ENCODE results near the gene PGP.
"Not testable (repeated sequence)": the region's sequence is repeated elsewhere in the genome, so short reads cannot be mapped to it uniquely, and the experiment has no call there.

The PGP gene

GRCh38 chr16:2216330-2216729 is 1.7 kb upstream of the PGP start:
- no peak for DNase-seq (ENCODE audit: low read depth in 2 of 2)

GRCh38 chr16:2213817-2214718 is 572 bp downstream of the PGP start:
- DNase-seq (ENCODE audit: low read depth in 2 of 2), result no peak

GRCh38 chr16:2212362-2213324 is 2.0 kb downstream of the PGP start:
- no peak for DNase-seq (ENCODE audit: low read depth in 2 of 2)

DNA sequence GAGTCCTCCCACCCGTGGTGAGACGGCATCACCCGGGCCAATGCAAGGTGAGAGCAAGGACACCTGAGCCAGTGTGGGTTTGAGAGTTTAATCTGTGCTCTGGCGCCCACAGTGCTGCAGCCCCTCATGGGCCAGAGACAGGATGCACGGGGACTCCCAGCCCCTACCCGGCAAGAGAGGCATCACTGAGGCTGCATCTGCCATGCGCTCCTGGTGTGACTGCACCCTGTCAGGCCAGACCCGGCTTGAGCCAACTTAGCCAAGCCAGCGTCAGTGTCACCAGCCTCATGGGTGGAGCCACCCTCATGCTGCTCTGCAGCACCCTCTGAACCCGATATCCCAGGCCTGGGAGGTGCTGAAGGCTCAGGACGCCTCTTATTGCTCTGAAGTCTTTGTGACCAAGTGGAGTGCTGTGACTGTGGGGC is 2.7 kb downstream of the PGP start:
- DNase-seq (ENCODE audit: low read depth in 2 of 2), result no peak

- DNase-seq (ENCODE audit: low read depth in 2 of 2), result no peak
Measured at GRCh38 chr16:2210386-2211365, 4.0 kb downstream of the PGP start, which contains the start of gene BRICD5. Gene BRICD5, minus strand, starts transcription at chr16:2210863. Its CDS starts 30 bp downstream, at chr16:2210833.

GRCh38 chr16:2210009-2210332 is 4.7 kb downstream of the PGP start:
- DNase-seq (ENCODE audit: low read depth in 2 of 2), result no peak

DNA sequence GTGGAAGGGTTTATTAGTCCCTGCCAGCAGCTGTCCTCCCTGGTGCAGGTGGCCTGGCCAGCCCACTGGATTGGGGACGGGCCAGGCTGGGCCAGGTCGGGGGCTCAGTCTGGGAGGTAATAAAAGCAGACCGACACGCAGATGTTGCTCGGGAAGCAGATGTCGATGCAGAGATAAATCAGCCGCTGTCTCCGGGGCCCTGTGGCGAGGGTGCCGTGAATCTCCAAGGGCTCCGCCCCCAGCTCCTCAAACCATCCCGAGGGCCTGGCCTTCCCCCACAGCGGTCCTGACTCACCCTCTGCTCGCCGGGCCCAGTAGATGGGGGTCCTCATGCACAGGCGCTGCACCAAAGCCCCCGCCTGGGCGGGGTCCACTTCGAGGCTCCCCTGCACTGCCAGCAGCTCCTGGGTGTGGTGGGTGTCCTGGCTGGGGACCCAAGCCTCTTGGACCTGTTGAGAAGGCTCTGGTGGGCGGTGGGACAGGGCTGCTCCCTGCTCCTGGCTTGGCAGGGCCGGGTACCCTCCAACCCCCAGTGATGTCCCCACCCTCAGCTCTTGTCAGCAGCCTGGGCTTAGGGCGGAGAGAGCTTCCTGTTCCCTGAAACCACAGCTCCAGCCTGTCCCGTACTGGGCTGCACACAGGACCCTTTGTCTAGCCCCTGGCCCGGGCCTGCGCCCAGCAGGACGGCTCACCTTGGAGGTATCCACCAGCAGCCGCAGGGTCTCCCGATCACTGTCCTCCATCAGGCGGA is 5.2 kb downstream of the PGP start:
- no peak for DNase-seq (ENCODE audit: low read depth in 2 of 2)

DNA sequence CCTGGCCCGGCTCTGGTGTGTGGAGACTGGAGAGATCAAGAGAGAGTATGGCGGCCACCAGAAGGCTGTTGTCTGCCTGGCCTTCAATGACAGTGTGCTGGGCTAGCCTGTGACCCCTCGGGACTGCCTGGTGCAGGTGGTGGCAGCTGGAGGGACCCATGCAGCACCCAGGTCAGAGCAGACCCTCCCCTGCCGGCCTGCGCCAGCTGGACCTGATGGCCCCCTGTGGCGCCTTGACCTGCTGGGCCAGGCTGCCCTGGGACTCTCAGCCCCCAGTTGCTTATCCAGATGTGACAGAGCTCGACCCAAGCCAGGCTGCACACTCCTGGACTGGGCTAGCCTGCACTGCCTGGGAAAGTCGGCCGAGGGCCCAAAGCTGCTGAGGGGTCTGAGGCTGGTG is 5.9 kb downstream of the PGP start:
- DNase-seq (ENCODE audit: low read depth in 2 of 2), result no peak

- DNase-seq (ENCODE audit: low read depth in 2 of 2), result no peak
Measured at GRCh38 chr16:2208308-2208707, 6.3 kb downstream of the PGP start.

GRCh38 chr16:2207872-2208271 is 6.8 kb downstream of the PGP start:
- DNase-seq (ENCODE audit: low read depth in 2 of 2), result no peak

DNA sequence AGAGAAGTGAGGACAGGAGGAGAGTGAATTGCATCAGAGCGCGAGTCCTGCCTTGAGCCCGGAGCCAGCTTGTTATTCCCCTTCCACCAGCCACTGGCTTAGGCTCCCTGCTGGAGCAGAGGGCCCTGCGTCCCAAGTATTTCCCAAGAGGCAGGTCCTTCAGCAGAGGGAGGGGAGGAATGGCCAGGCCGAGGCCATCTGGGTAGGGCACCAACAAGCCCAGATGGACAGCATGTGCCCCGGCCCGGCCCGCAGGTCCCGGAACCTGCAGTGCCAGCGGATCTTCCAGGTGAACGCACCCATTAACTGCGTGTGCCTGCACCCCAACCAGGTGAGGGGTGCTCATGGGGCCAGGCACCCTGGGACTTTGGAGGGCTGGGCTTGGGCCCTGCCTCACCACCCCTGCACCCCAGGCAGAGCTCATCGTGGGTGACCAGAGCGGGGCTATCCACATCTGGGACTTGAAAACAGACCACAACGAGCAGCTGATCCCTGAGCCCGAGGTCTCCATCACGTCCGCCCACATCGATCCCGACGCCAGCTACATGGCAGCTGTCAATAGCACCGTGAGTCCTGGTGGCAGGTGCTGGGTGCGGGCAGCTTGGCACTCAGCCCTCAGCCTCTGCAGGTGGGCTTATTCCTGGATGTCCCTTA is 7.7 kb downstream of the PGP start:
- DNase-seq (ENCODE audit: low read depth in 2 of 2), result no peak

DNA sequence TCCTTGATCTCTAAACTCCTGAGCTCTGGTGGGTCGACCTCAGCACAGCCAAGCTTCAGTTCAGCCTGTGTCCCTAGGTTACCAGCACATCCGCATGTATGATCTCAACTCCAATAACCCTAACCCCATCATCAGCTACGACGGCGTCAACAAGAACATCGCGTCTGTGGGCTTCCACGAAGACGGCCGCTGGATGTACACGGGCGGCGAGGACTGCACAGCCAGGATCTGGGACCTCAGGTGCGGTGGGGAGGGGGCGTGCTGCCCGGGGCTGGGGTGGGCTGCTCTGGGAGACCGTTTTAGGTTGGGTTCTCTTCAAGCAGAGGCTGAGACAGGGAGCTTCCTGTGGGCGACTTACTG is 8.2 kb downstream of the PGP start:
- no peak for DNase-seq (ENCODE audit: low read depth in 2 of 2)

GRCh38 chr16:2205967-2206313 is 8.7 kb downstream of the PGP start:
- DNase-seq (ENCODE audit: low read depth in 2 of 2), result no peak

DNA sequence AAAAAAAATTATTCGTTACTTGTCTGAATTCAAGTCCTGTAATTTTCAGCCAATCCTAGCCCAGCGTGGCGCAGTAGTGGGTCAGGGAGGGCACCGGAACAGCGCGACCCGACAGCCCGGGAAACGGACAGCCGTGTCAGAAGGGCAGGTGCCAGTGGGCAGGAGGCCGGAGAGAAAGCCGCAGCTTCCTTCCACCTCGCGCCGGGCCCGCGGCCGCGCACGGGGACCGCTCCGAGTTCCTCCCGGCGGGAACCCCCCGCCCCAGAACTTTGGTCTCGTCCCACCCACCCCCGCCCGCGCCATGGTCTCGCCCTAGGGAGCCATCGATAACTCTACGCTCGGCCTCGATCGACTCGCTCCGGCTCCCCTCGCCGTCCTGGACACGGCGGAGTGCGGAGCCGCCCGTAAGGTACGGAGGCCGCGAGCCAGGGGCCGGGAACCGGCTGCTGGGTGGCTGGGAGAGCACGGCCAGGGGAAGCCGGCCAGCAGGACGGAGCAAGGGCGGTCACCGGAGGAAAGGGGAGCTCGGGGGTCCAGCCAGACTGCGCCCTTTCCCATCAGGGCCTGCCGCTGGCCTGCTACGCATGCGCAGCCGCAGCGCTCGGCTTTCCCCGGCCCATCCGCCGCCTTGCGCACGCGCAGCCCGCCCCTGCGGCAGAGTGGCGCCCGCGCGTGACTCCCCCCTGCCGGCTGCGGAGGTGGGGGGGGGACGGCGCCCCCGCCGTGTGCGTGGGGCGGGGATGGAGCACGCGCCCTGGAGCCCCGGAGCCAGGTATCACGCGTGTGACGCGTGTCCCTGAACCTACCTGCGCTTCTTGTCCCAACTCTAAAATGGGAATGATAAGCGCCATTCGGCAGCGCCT is 9.3 kb downstream of the PGP start, which contains the start of gene MLST8:
TSS of gene MLST8 (plus strand) at position 351 of the 863 bp plus-strand sequence. CDS start 632 bp downstream, outside the sequence.
- peak; percentile 80 to 87 for DNase-seq (ENCODE audit: low read depth in 2 of 2)

- no peak for DNase-seq (ENCODE audit: low read depth in 2 of 2)
Measured at GRCh38 chr16:2204416-2205103, 10.1 kb downstream of the PGP start.

DNA sequence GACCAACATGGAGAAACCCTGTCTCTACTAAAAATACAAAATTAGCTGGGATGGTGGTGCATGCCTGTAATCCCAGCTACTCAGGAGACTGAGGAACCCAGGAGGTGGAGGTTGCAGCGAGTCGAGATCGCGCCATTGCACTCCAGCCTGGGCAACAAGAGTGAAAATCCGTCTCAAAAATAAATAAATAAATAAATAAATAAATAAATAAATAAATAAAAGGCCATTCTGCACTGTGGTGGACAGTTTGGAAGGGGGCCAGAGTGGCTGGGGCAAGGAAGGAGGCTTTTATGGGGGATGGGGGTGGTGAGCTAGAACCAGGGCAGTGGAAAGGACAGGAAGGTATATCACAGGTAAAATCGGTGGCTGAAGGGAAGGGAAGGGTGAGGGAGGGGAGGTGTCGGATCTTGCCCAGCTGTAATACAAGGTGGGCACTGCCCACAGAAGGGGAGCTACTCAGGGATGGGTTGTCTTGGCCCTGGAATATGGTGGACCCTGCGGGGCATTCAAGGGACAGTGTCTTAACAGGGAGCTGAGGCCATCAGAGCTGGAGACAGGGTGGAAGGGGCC is 11.4 kb downstream of the PGP start:
- DNase-seq (ENCODE audit: low read depth in 2 of 2), result not testable (repeated sequence)

- DNase-seq (ENCODE audit: low read depth in 2 of 2), result no peak
Measured at GRCh38 chr16:2200313-2200712, 14.3 kb downstream of the PGP start.

GRCh38 chr16:2199621-2200139 is 15.0 kb downstream of the PGP start:
- no peak for DNase-seq (ENCODE audit: low read depth in 2 of 2)
